Activated CD4-positive, alpha-beta memory T cell treated with anti-CD3 and anti-CD28 coated beads, Interleukin-2, amount 10 ng/mL, durations not matched to agents 7 days and 5 days (primary cell): ENCODE results near the gene HSD3B2. TPM values are rescaled to one million over a fixed set of nuclear protein-coding genes. Genes with fewer than 3 reads are reported as not detected.

Source experiments
- CTCF ChIA-PET: fragments of 350-600 bp; sonication (Branson Sonifier 250); formaldehyde crosslinking; loops from one replicate; lab custom pipeline; 2021; ENCODE audit warnings: antibody characterized with exemption, inconsistent platforms; lab: Charles Lee
- POLR2A ChIA-PET: fragments of 350-600 bp; sonication (Branson Sonifier 250); formaldehyde crosslinking; loops from one replicate; lab custom pipeline; 2021; ENCODE audit warnings: antibody characterized with exemption; lab: Charles Lee
- DNase-seq: peaks from one replicate; pipeline ENCODE4 v3.0.0-alpha.2; 2020
- H3K27ac Mint-ChIP-seq: one replicate; pipeline ENCODE4 v1.8.0; 2021; ENCODE audit warnings: mild to moderate bottlenecking, mixed read lengths
- H3K27me3 Mint-ChIP-seq: one replicate; pipeline ENCODE4 v1.8.0; 2021; ENCODE audit warnings: mixed read lengths
- H3K36me3 Mint-ChIP-seq: one replicate; pipeline ENCODE4 v1.8.0; 2021; ENCODE audit warnings: low read depth, mixed read lengths
- H3K4me1 Mint-ChIP-seq: one replicate; pipeline ENCODE4 v1.8.0; 2021; ENCODE audit warnings: mixed read lengths
- H3K4me3 Mint-ChIP-seq: one replicate; pipeline ENCODE4 v1.8.0; 2021; ENCODE audit warnings: mild to moderate bottlenecking, mixed read lengths
- H3K9me3 Mint-ChIP-seq: one replicate; pipeline ENCODE4 v1.8.0; 2021; ENCODE audit warnings: mixed read lengths
- total RNA-seq, 2 experiments: library from RNA; stranded (reverse); gene quantifications; one replicate each; pipeline ENCODE4 v1.2.3, GENCODE V29; 2021

HSD3B2 gene
- total RNA-seq, 2 experiments from 2014 or later, result not detected

- ChIA-PET POLR2A (no interaction called here), CTCF (no interaction called here)
- H3K4me1 Mint-ChIP-seq, result no peaks in the 10 kb centered on the region
- H3K27ac Mint-ChIP-seq, result no peak overlapping the region
- no peaks in the 10 kb centered on the region for H3K36me3 Mint-ChIP-seq
- DNase-seq, result no peak
- H3K4me3 Mint-ChIP-seq, result no peak overlapping the region
- no peaks in the 10 kb centered on the region for H3K9me3 Mint-ChIP-seq
- no peaks in the 10 kb centered on the region for H3K27me3 Mint-ChIP-seq
Measured at GRCh38 chr1:119380304-119380703, 34.6 kb upstream of the HSD3B2 start.

GRCh38 chr1:119380983-119381662 lies 33.8 kb upstream of the HSD3B2 start:
- no peak overlapping the region for H3K4me3 Mint-ChIP-seq
- no peaks in the 10 kb centered on the region for H3K36me3 Mint-ChIP-seq
- ChIA-PET CTCF (no interaction called here), POLR2A (no interaction called here)
- H3K4me1 Mint-ChIP-seq, result no peaks in the 10 kb centered on the region
- H3K9me3 Mint-ChIP-seq, result no peaks in the 10 kb centered on the region
- no peak overlapping the region for H3K27ac Mint-ChIP-seq
- no peak for DNase-seq
- H3K27me3 Mint-ChIP-seq, result no peaks in the 10 kb centered on the region

- Mint-ChIP-seq H3K27ac (no peak overlapping the region), H3K36me3 (no peaks in the 10 kb centered on the region), H3K4me1 (no peaks in the 10 kb centered on the region), H3K9me3 (no peaks in the 10 kb centered on the region), H3K27me3 (no peaks in the 10 kb centered on the region), H3K4me3 (no peak overlapping the region)
- POLR2A ChIA-PET, result interaction anchor here (1.6 kb wide), 1 partner anchor 11 kb away, joined by 3 read pairs; no protein-coding TSS in a partner anchor
- CTCF ChIA-PET, result no interaction called here
- no peak for DNase-seq
Measured at GRCh38 chr1:119384591-119384990, 30.4 kb upstream of the HSD3B2 start.

- Mint-ChIP-seq H3K4me1 (no peaks in the 10 kb centered on the region), H3K27ac (no peak overlapping the region), H3K27me3 (no peaks in the 10 kb centered on the region), H3K36me3 (no peaks in the 10 kb centered on the region), H3K4me3 (no peak overlapping the region), H3K9me3 (no peaks in the 10 kb centered on the region)
- no peak for DNase-seq
- POLR2A ChIA-PET, result no interaction called here
- CTCF ChIA-PET, result no interaction called here
Measured at GRCh38 chr1:119385650-119386049, 29.3 kb upstream of the HSD3B2 start.

GRCh38 chr1:119387858-119388257 lies 27.1 kb upstream of the HSD3B2 start:
- DNase-seq, result no peak
- H3K4me1 Mint-ChIP-seq, result no peaks in the 10 kb centered on the region
- ChIA-PET POLR2A (no interaction called here), CTCF (no interaction called here)
- no peaks in the 10 kb centered on the region for H3K27me3 Mint-ChIP-seq
- H3K36me3 Mint-ChIP-seq, result no peaks in the 10 kb centered on the region
- no peak overlapping the region for H3K4me3 Mint-ChIP-seq
- no peak overlapping the region for H3K27ac Mint-ChIP-seq
- H3K9me3 Mint-ChIP-seq, result no peaks in the 10 kb centered on the region

GRCh38 chr1:119388450-119388849 lies 26.5 kb upstream of the HSD3B2 start:
- H3K27ac Mint-ChIP-seq, result no peak overlapping the region
- ChIA-PET CTCF (no interaction called here), POLR2A (no interaction called here)
- H3K9me3 Mint-ChIP-seq, result no peaks in the 10 kb centered on the region
- no peaks in the 10 kb centered on the region for H3K4me1 Mint-ChIP-seq
- DNase-seq, result no peak
- H3K36me3 Mint-ChIP-seq, result no peaks in the 10 kb centered on the region
- peaks cover 2% of the 10 kb centered on the region for H3K27me3 Mint-ChIP-seq
- H3K4me3 Mint-ChIP-seq, result no peak overlapping the region

GRCh38 chr1:119390526-119390925 lies 24.4 kb upstream of the HSD3B2 start:
- no peak for DNase-seq
- Mint-ChIP-seq H3K4me3 (no peak overlapping the region), H3K9me3 (no peaks in the 10 kb centered on the region), H3K27ac (no peak overlapping the region), H3K4me1 (no peaks in the 10 kb centered on the region), H3K36me3 (no peaks in the 10 kb centered on the region), H3K27me3 (peaks cover 2% of the 10 kb centered on the region)
- CTCF ChIA-PET, result no interaction called here
- POLR2A ChIA-PET, result no interaction called here

- no peak overlapping the region for H3K4me3 Mint-ChIP-seq
- ChIA-PET CTCF (no interaction called here), POLR2A (no interaction called here)
- H3K4me1 Mint-ChIP-seq, result no peaks in the 10 kb centered on the region
- peaks cover 2% of the 10 kb centered on the region for H3K27me3 Mint-ChIP-seq
- H3K27ac Mint-ChIP-seq, result no peak overlapping the region
- DNase-seq, result no peak
- no peaks in the 10 kb centered on the region for H3K36me3 Mint-ChIP-seq
- no peaks in the 10 kb centered on the region for H3K9me3 Mint-ChIP-seq
Measured at GRCh38 chr1:119391749-119392148, 23.2 kb upstream of the HSD3B2 start.

- POLR2A ChIA-PET, result no interaction called here
- H3K9me3 Mint-ChIP-seq, result no peaks in the 10 kb centered on the region
- no peaks in the 10 kb centered on the region for H3K4me1 Mint-ChIP-seq
- no peak for DNase-seq
- H3K27me3 Mint-ChIP-seq, result peaks cover 2% of the 10 kb centered on the region
- CTCF ChIA-PET, result no interaction called here
- H3K27ac Mint-ChIP-seq, result no peak overlapping the region
- no peaks in the 10 kb centered on the region for H3K36me3 Mint-ChIP-seq
- H3K4me3 Mint-ChIP-seq, result no peak overlapping the region
Measured at GRCh38 chr1:119394085-119394484, 20.9 kb upstream of the HSD3B2 start.

- ChIA-PET CTCF (no interaction called here), POLR2A (no interaction called here)
- Mint-ChIP-seq H3K27me3 (peaks cover 2% of the 10 kb centered on the region), H3K4me1 (no peaks in the 10 kb centered on the region), H3K36me3 (no peaks in the 10 kb centered on the region), H3K27ac (no peak overlapping the region), H3K4me3 (no peak overlapping the region), H3K9me3 (no peaks in the 10 kb centered on the region)
- DNase-seq, result no peak
Measured at GRCh38 chr1:119396982-119397381, 18.0 kb upstream of the HSD3B2 start.

- Mint-ChIP-seq H3K36me3 (no peaks in the 10 kb centered on the region), H3K27me3 (peaks cover 1% of the 10 kb centered on the region), H3K9me3 (no peaks in the 10 kb centered on the region), H3K27ac (no peak overlapping the region), H3K4me1 (no peaks in the 10 kb centered on the region), H3K4me3 (no peak overlapping the region)
- ChIA-PET POLR2A (no interaction called here), CTCF (no interaction called here)
- DNase-seq, result no peak
Measured at GRCh38 chr1:119397986-119398385, 17.0 kb upstream of the HSD3B2 start.

- ChIA-PET CTCF (no interaction called here), POLR2A (no interaction called here)
- Mint-ChIP-seq H3K27me3 (peaks cover 2% of the 10 kb centered on the region), H3K9me3 (no peaks in the 10 kb centered on the region), H3K4me3 (no peak overlapping the region), H3K4me1 (no peaks in the 10 kb centered on the region), H3K27ac (no peak overlapping the region), H3K36me3 (no peaks in the 10 kb centered on the region)
- no peak for DNase-seq
Measured at GRCh38 chr1:119404736-119405135, 10.2 kb upstream of the HSD3B2 start.

GRCh38 chr1:119409731-119410130 lies 5.2 kb upstream of the HSD3B2 start:
- H3K27me3 Mint-ChIP-seq, result peaks cover 4% of the 10 kb centered on the region
- H3K9me3 Mint-ChIP-seq, result no peaks in the 10 kb centered on the region
- ChIA-PET CTCF (no interaction called here), POLR2A (no interaction called here)
- no peaks in the 10 kb centered on the region for H3K36me3 Mint-ChIP-seq
- no peaks in the 10 kb centered on the region for H3K4me1 Mint-ChIP-seq
- DNase-seq, result no peak
- no peak overlapping the region for H3K4me3 Mint-ChIP-seq
- H3K27ac Mint-ChIP-seq, result no peak overlapping the region

GRCh38 chr1:119410961-119411360 lies 4.0 kb upstream of the HSD3B2 start:
- H3K4me1 Mint-ChIP-seq, result no peaks in the 10 kb centered on the region
- CTCF ChIA-PET, result no interaction called here

More at GRCh38 chr1:119410961-119411360, 4.0 kb upstream of the HSD3B2 start:
- Mint-ChIP-seq H3K36me3 (no peaks in the 10 kb centered on the region), H3K27me3 (peaks cover 4% of the 10 kb centered on the region), H3K4me3 (no peak overlapping the region), H3K27ac (no peak overlapping the region), H3K9me3 (no peaks in the 10 kb centered on the region)
- POLR2A ChIA-PET, result no interaction called here
- no peak for DNase-seq
